Muscle layer of duodenum (tissue), 2 donors: Measurements from ENCODE around the gene IL1RAP.
A peak's percentile ranks its signal among the peaks of the same experiment; 100 is the strongest.

Experiments
- H3K27ac ChIP-seq: one replicate; pipeline ENCODE4 v1.7.0; 2013; ENCODE audit warnings: mild to moderate bottlenecking, low read length
- H3K27me3 ChIP-seq: one replicate; pipeline ENCODE4 v1.7.0; 2013; ENCODE audit warnings: low read depth, mild to moderate bottlenecking, control low read depth, low read length
- H3K36me3 ChIP-seq, 2 donors: one replicate each; pipeline ENCODE4 v1.7.0; 2013; ENCODE audit warnings: low read length in 2 of 2, control low read depth in 1 of 2, mild to moderate bottlenecking in 1 of 2; ENCODE audit not compliant: insufficient read depth in 2 of 2, control insufficient read depth in 1 of 2
- H3K4me1 ChIP-seq, 2 donors: one replicate each; pipeline ENCODE4 v1.7.0; 2013; ENCODE audit warnings: low read length in 2 of 2, mild to moderate bottlenecking in 2 of 2, control low read depth in 1 of 2, moderate library complexity in 1 of 2; ENCODE audit not compliant: insufficient read depth in 2 of 2, control insufficient read depth in 1 of 2
- H3K4me3 ChIP-seq, 2 donors: one replicate each; pipeline ENCODE4 v1.7.0; 2013; ENCODE audit warnings: low read length in 2 of 2, low read depth in 1 of 2, mild to moderate bottlenecking in 1 of 2
- H3K9me3 ChIP-seq, 2 donors: one replicate each; pipeline ENCODE4 v1.7.0; 2013; ENCODE audit warnings: low read length in 2 of 2, control low read depth in 1 of 2, mild to moderate bottlenecking in 1 of 2; ENCODE audit not compliant: control insufficient read depth in 1 of 2
- donor health status: healthy.

IL1RAP gene

DNA sequence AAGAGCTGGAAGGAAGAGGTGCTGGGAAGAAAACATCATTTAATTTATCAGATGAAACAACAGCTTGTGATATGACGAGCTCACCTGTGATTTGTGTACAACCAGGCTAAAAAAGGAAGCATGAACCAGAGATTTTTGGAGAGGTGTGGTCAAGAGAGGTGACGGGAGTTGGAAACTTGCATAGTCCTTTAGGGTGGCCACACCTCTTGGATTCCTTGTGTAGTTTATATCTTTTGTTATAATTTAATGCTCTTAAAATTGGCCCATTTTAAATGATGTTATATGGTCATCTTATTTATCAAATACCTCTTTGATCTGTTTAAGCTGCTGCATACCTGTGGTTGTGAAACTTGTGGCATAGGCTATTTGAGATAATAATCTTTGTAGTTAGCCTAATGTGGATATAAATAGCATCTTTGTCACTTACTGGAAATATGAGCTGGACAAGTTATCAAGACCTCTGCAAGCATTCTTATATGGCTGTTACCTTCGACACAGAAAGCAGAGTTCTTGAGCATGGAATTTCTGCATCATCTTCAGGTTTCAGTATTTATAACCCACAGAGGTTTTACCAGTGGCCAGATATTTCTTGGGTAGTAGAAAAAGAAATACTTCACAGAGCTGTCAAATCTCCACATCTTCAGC, 49.1 kb downstream of the IL1RAP start:
- H3K4me1 ChIP-seq: no peaks in the 10 kb centered on the region
- no peaks in the 10 kb centered on the region for H3K36me3 ChIP-seq
- no peaks in the 10 kb centered on the region for H3K27me3 ChIP-seq
- no peak overlapping the region for H3K27ac ChIP-seq
- no peaks in the 10 kb centered on the region for H3K9me3 ChIP-seq
- H3K4me3 ChIP-seq: no peak overlapping the region

DNA sequence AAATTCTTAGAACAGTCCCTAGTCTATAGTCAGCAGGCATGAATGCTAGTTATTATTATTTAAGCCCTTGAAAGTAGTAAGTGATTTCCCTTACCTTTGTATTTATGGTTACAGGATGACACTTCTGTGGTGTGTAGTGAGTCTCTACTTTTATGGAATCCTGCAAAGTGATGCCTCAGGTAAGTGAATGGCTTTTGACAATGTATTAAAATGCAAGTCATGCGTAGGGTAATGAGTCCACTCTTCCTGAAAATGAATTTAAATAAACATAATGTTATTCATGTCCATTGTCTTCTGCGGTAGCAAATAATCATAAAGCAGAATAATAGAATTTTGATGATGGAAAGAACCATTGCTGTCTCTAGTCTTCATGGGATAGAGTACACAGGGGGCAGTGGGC, 50.3 kb downstream of the IL1RAP start:
- H3K36me3 ChIP-seq: no peaks in the 10 kb centered on the region
- no peaks in the 10 kb centered on the region for H3K9me3 ChIP-seq
- H3K27ac ChIP-seq: no peak overlapping the region
- H3K4me3 ChIP-seq: no peak overlapping the region
- no peaks in the 10 kb centered on the region for H3K4me1 ChIP-seq
- no peaks in the 10 kb centered on the region for H3K27me3 ChIP-seq

DNA sequence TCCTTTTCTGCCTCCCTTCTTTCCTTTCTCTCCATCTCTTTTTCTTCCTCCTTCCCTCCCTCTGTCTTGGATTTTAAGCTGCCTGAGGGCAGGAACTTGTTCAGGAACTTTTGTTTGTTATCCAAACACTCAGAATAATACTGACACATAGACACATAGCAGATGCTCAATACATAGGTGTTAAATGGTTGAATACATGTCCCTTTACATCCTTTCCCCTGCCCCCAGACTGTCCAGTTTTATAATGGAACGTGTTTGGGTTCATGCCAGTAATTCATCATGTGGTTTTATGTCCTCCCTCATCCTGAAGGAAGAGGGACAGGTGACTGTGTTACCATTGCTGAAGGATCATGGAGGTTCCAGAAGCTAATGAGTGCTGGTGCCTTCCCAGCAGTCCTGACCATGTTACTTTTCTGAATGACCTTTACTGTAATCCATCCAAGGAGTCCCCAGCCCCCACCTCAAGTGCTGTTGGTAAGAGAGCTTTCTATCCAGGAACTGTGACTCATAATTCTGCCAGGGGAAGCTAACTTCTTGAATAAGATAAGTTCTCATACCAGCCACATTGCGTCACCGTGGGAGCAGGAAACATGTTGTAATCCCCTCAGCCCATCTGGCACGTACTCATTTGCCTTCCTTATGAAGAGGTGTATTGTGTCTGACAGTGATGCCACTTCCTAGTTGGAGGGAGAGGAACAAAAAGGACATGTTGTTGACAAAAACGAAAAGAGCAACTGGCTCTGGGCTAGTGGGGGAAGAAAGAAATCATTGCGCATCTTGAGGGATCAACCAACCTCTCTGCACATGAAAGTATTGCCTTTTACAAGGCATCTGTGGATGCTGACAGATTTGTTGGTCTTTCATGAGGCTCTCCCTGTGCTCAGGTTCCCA, 52.4 kb downstream of the IL1RAP start:
- Histone ChIP-seq H3K4me3 (no peak overlapping the region), H3K4me1 (no peaks in the 10 kb centered on the region), H3K9me3 (no peaks in the 10 kb centered on the region), H3K27me3 (no peaks in the 10 kb centered on the region), H3K36me3 (no peaks in the 10 kb centered on the region), H3K27ac (peak overlapping the region; percentile 50)

DNA sequence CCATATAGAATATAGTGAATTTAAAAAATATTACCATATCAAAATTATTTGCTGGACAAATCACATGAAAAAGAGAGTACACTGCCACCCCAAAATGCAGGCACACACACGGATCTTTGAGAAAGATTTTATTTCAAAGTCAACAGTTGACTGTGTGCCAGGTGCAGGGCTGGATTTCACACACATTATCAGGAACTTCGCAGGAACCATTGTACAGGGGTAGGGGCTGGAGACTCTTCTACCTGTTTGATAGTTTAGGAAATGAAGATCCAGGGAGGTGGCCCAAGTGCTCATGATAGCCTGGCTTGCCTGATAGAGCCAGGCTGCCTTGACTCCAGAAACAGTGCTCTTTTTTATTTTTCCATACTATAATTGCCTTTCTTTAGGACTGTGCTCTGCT, 54.2 kb downstream of the IL1RAP start:
- H3K9me3 ChIP-seq: no peaks in the 10 kb centered on the region
- H3K36me3 ChIP-seq: no peaks in the 10 kb centered on the region
- H3K4me3 ChIP-seq: no peak overlapping the region
- no peaks in the 10 kb centered on the region for H3K27me3 ChIP-seq
- no peak overlapping the region for H3K27ac ChIP-seq
- no peaks in the 10 kb centered on the region for H3K4me1 ChIP-seq

DNA sequence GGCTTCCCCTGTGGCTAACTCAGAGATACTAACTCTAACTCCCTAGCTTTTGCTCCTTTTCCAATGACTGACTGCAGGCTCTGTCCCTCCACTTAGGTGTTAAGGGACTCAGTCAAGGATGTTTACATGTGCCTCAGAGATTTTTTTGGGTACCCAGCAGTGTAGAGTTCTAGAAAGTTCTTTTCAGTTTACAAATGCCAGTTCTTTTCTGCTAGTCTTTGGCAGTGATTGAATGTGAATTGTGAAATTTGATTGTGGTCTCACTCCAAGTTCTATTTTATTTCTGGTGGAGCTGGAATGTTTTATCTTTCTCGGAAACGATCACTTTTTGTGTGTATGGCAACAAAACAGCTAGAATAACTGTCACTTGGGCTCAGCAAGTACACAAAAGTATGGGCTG, 60.6 kb downstream of the IL1RAP start:
- no peaks in the 10 kb centered on the region for H3K36me3 ChIP-seq
- H3K9me3 ChIP-seq: no peaks in the 10 kb centered on the region
- no peak overlapping the region for H3K4me3 ChIP-seq
- H3K4me1 ChIP-seq: no peaks in the 10 kb centered on the region
- no peak overlapping the region for H3K27ac ChIP-seq
- no peaks in the 10 kb centered on the region for H3K27me3 ChIP-seq

DNA sequence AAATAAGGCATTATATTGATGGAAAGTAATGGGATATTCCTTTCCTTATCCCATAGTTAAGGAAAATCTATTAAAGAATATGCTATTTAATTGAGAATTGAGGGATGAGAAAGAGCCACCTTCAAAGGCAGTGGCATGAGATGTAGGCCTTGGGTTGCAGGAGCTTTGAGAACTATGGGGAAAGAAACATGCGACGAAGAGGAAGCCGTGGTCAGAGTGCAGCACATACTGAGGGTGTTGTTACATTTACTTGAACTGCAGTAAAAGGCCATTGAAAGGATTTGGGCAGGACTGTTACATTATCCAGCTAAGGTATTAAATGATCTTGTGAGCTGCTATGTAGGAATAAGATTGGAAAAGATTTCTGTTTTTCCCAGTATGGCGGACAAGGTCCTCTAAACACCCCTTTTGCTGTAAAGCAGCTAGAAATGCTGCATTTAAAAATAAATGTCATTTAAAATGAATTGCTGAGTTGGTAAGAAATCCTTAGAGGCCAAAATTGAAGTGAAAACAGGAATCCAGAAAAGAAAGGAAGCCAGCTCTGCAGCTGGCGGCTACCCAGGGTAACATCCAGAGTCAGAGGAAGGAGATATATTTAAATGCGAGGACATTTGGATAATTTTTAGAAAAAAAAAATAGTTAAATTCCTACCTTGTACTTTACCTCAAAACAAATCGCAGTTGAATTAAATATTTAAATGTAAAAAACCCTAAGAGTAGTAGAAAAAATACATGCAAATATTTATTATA, 61.7 kb downstream of the IL1RAP start:
- Histone ChIP-seq H3K36me3 (no peaks in the 10 kb centered on the region), H3K27ac (no peak overlapping the region), H3K4me3 (no peak overlapping the region)

DNA sequence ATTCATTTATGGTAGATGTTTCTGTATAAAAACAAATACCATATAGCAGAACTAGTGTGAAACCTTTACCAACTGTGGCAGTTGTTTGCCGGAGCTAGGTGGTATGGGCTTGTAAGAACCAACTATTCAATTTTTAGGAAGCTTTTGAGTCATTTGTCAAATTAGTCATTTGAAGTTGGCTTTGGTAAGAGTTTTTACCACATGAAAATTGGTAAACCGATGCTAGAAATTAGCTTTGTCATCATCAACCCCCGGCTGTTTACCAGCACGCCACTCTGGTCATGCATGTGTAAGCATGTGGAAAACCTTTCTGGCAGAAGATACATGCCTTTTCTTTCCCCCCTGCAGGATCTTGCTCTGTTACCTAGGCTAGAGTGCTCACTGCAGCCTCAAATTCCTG, 63.3 kb downstream of the IL1RAP start:
- no peaks in the 10 kb centered on the region for H3K36me3 ChIP-seq
- H3K4me3 ChIP-seq: no peak overlapping the region
- no peaks in the 10 kb centered on the region for H3K9me3 ChIP-seq
- no peaks in the 10 kb centered on the region for H3K4me1 ChIP-seq
- H3K27ac ChIP-seq: no peak overlapping the region
- H3K27me3 ChIP-seq: no peaks in the 10 kb centered on the region

More for the DNA sequence above, 61.7 kb downstream of the IL1RAP start:
- H3K4me1 ChIP-seq: no peaks in the 10 kb centered on the region
- no peaks in the 10 kb centered on the region for H3K27me3 ChIP-seq
- H3K9me3 ChIP-seq: no peaks in the 10 kb centered on the region

DNA sequence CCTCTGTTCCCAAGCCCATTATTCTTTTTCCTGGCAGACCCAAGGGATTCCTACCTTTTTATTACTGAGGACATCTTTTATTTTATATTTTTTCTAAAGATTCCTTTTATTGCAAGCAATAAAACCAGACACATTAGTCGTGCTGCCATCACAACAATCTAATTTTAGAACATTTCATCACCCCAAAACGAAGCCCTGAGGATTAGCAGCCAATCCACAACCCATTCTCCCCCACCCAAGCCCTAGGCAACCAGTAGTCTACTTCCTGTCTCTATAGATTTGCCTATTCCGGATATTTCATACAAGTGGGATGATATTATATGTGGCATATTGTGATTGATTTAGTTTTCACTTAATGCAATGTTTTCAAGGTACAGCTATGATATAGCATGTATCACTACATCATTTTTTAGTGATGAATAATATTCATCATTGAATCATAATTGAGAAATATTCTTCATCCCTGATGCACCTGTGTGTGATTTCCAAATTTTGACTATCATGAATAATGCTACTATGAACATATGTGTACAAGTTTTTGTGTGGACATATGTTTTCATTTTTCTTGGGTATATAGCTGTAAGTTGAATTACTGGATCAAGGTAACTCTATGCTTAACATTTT, 65.7 kb downstream of the IL1RAP start:
- Histone ChIP-seq H3K9me3 (no peaks in the 10 kb centered on the region), H3K27ac (no peak overlapping the region), H3K36me3 (no peaks in the 10 kb centered on the region)

DNA sequence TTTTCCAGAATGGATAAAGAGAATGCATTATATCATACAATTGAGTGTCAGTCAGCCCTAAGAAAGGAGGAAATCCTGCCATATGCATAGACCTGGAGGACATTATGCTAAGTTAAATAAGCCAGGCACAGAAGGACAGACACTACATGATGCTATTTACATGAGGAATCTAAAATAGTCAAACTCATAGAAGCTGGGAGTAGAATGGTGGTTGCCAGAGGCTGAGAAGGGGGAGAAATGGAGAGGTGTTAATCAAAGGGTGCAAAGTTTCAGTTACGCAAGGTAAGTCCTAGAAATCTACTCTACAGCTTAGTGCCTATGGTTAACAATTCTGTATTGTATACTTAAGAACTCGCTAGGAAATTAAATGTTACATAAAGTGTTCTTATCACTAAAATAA, 66.5 kb downstream of the IL1RAP start:
- H3K27ac ChIP-seq: no peak overlapping the region
- no peaks in the 10 kb centered on the region for H3K4me1 ChIP-seq
- no peaks in the 10 kb centered on the region for H3K36me3 ChIP-seq
- no peak overlapping the region for H3K4me3 ChIP-seq
- H3K27me3 ChIP-seq: no peaks in the 10 kb centered on the region
- no peaks in the 10 kb centered on the region for H3K9me3 ChIP-seq

More for the DNA sequence above, 65.7 kb downstream of the IL1RAP start:
- Histone ChIP-seq H3K4me3 (no peak overlapping the region), H3K4me1 (no peaks in the 10 kb centered on the region), H3K27me3 (no peaks in the 10 kb centered on the region)

DNA sequence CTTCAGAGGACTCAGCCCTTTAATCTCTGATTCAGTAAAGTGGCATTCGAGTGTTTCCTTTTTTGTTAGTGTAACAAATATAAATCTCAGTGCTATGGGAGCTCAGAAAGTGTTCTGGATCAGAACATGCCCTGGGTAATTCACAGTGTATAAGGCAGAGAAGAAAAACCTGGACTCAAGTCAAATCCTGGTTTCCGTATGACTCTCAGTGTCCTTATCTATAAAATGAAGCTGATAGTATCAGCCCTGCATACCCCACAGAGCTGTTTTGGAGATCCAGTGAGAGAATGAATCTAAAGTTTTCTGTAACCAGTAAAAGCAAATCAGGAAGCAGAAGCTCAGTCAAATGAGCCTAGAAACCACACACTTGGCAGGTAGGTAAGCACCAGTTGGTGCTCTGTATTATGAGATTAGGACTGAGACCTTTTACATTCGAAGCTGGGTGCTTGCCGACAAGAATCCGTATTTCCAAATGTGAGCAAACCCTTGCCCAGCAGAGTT, 67.2 kb downstream of the IL1RAP start:
- Histone ChIP-seq H3K27me3 (no peaks in the 10 kb centered on the region), H3K4me3 (no peak overlapping the region), H3K36me3 (no peaks in the 10 kb centered on the region), H3K9me3 (no peaks in the 10 kb centered on the region), H3K27ac (no peak overlapping the region), H3K4me1 (no peaks in the 10 kb centered on the region)

DNA sequence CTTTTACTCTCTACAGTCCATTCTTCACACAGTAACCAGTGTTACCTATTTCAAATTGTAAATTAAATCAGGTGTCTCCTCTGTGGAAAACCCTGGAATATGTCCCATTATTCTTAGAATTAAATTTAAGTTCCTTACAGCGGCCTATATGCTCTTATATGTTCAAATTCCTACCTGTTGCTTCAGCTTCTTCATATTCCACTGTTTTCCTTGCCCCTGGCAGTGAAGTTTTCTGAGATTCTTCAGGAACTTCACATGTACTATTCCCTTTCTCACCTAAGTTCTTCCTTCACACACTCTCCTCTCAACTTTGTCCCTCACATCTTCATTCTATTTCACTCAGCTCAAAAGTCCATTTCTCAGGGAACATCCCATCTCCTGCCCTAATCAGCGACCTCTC, 68.8 kb downstream of the IL1RAP start:
- H3K36me3 ChIP-seq: no peaks in the 10 kb centered on the region
- no peaks in the 10 kb centered on the region for H3K4me1 ChIP-seq
- no peaks in the 10 kb centered on the region for H3K9me3 ChIP-seq
- no peak overlapping the region for H3K27ac ChIP-seq
- no peaks in the 10 kb centered on the region for H3K27me3 ChIP-seq
- no peak overlapping the region for H3K4me3 ChIP-seq
